Measurements from ENCODE around the gene ADARB2.
"Not testable (repeated sequence)": the region's sequence is repeated elsewhere in the genome, so short reads cannot be mapped to it uniquely, and the experiment has no call there.

The ADARB2 gene

GRCh38 chr10:1344846-1345245 lies 392.5 kb downstream of the ADARB2 start:
- H3K4me3 ChIP-seq (ENCODE audit: control insufficient read depth, low read depth, low read length): no peak overlapping the region
- no peak for DNase-seq (ENCODE audit: low read depth)
- TF ChIP-seq CTCF (IDR thresholded peaks at IDR 0.05; ENCODE audit: control insufficient read depth, insufficient read depth, low read depth, low read length, missing control alignments): no peak

- H3K4me3 ChIP-seq (ENCODE audit: control insufficient read depth, low read depth, low read length): no peak overlapping the region
- DNase-seq (ENCODE audit: low read depth): no peak
- no peak for TF ChIP-seq CTCF (IDR thresholded peaks at IDR 0.05; ENCODE audit: control insufficient read depth, insufficient read depth, low read depth, low read length, missing control alignments)
Observed at GRCh38 chr10:1344408-1344807, 392.9 kb downstream of the ADARB2 start.

GRCh38 chr10:1343176-1343575 lies 394.1 kb downstream of the ADARB2 start:
- DNase-seq (ENCODE audit: low read depth): no peak
- no peak overlapping the region for H3K4me3 ChIP-seq (ENCODE audit: control insufficient read depth, low read depth, low read length)
- no peak for TF ChIP-seq CTCF (IDR thresholded peaks at IDR 0.05; ENCODE audit: control insufficient read depth, insufficient read depth, low read depth, low read length, missing control alignments)

GRCh38 chr10:1341052-1341451 lies 396.3 kb downstream of the ADARB2 start:
- not testable (repeated sequence) for DNase-seq (ENCODE audit: low read depth); H3K4me3 ChIP-seq (ENCODE audit: control insufficient read depth, low read depth, low read length)

GRCh38 chr10:1339396-1339795 lies 397.9 kb downstream of the ADARB2 start:
- no peak for DNase-seq (ENCODE audit: low read depth)
- no peak overlapping the region for H3K4me3 ChIP-seq (ENCODE audit: control insufficient read depth, low read depth, low read length)
- TF ChIP-seq CTCF (IDR thresholded peaks at IDR 0.05; ENCODE audit: control insufficient read depth, insufficient read depth, low read depth, low read length, missing control alignments): no peak

GRCh38 chr10:1335642-1336041 lies 401.7 kb downstream of the ADARB2 start:
- TF ChIP-seq CTCF (IDR thresholded peaks at IDR 0.05; ENCODE audit: control insufficient read depth, insufficient read depth, low read depth, low read length, missing control alignments): no peak
- no peak for DNase-seq (ENCODE audit: low read depth)
- H3K4me3 ChIP-seq (ENCODE audit: control insufficient read depth, low read depth, low read length): no peak overlapping the region

GRCh38 chr10:1333981-1334380 lies 403.3 kb downstream of the ADARB2 start:
- DNase-seq (ENCODE audit: low read depth): no peak
- no peak for TF ChIP-seq CTCF (IDR thresholded peaks at IDR 0.05; ENCODE audit: control insufficient read depth, insufficient read depth, low read depth, low read length, missing control alignments)
- no peak overlapping the region for H3K4me3 ChIP-seq (ENCODE audit: control insufficient read depth, low read depth, low read length)

All from AG09309 (cell line).